ENCODE results near the gene EFHC2.

Gene EFHC2

DNA sequence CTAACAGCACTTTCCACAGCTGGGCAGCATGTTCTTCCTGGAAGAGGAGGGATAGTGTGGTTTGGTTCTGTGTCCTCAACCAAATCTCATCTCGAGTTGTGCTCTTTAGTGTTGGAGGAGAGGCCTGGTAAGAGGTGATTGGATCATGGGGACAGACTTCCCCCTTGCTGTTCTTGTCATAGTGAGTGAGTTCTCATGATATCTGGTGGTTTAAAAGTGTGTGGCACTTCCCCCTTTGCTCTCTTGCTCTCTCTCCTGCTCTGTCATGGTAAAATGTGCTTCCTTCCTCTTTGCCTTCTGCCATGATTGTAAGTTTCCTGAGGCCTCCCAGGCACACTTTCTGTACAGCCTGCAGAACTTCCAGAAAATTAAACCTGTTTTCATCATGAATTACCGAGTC lies 236.6 kb downstream of the EFHC2 start:
- TF ChIP-seq RARB (CRISPR knock-in tag; IDR thresholded peaks at IDR 0.05) (no peak), ZNF8 (CRISPR knock-in tag; IDR thresholded peaks at IDR 0.05) (no peak), ZFP3 (CRISPR knock-in tag; IDR thresholded peaks at IDR 0.05) (no peak), ISL1 (CRISPR knock-in tag; IDR thresholded peaks at IDR 0.05) (no peak), OSR1 (CRISPR knock-in tag; IDR thresholded peaks at IDR 0.05) (no peak), ZNF70 (CRISPR knock-in tag; IDR thresholded peaks at IDR 0.05) (no peak), ESRRG (CRISPR knock-in tag; IDR thresholded peaks at IDR 0.05) (no peak), GLIS3 (CRISPR knock-in tag; IDR thresholded peaks at IDR 0.05) (no peak), ZC3H10 (CRISPR knock-in tag; IDR thresholded peaks at IDR 0.05) (no peak)
- TF ChIP-seq, protein P1, sequence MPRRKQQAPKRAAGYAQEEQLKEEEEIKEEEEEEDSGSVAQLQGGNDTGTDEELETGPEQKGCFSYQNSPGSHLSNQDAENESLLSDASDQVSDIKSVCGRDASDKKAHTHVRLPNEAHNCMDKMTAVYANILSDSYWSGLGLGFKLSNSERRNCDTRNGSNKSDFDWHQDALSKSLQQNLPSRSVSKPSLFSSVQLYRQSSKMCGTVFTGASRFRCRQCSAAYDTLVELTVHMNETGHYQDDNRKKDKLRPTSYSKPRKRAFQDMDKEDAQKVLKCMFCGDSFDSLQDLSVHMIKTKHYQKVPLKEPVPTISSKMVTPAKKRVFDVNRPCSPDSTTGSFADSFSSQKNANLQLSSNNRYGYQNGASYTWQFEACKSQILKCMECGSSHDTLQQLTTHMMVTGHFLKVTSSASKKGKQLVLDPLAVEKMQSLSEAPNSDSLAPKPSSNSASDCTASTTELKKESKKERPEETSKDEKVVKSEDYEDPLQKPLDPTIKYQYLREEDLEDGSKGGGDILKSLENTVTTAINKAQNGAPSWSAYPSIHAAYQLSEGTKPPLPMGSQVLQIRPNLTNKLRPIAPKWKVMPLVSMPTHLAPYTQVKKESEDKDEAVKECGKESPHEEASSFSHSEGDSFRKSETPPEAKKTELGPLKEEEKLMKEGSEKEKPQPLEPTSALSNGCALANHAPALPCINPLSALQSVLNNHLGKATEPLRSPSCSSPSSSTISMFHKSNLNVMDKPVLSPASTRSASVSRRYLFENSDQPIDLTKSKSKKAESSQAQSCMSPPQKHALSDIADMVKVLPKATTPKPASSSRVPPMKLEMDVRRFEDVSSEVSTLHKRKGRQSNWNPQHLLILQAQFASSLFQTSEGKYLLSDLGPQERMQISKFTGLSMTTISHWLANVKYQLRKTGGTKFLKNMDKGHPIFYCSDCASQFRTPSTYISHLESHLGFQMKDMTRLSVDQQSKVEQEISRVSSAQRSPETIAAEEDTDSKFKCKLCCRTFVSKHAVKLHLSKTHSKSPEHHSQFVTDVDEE (CRISPR knock-in tag; IDR thresholded peaks at IDR 0.05), result no peak
- TF ChIP-seq, protein P2, sequence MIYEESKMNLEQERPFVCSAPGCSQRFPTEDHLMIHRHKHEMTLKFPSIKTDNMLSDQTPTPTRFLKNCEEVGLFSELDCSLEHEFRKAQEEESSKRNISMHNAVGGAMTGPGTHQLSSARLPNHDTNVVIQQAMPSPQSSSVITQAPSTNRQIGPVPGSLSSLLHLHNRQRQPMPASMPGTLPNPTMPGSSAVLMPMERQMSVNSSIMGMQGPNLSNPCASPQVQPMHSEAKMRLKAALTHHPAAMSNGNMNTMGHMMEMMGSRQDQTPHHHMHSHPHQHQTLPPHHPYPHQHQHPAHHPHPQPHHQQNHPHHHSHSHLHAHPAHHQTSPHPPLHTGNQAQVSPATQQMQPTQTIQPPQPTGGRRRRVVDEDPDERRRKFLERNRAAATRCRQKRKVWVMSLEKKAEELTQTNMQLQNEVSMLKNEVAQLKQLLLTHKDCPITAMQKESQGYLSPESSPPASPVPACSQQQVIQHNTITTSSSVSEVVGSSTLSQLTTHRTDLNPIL (CRISPR knock-in tag; IDR thresholded peaks at IDR 0.05; ENCODE audit: low read depth), result no peak
- TF ChIP-seq, protein P3, sequence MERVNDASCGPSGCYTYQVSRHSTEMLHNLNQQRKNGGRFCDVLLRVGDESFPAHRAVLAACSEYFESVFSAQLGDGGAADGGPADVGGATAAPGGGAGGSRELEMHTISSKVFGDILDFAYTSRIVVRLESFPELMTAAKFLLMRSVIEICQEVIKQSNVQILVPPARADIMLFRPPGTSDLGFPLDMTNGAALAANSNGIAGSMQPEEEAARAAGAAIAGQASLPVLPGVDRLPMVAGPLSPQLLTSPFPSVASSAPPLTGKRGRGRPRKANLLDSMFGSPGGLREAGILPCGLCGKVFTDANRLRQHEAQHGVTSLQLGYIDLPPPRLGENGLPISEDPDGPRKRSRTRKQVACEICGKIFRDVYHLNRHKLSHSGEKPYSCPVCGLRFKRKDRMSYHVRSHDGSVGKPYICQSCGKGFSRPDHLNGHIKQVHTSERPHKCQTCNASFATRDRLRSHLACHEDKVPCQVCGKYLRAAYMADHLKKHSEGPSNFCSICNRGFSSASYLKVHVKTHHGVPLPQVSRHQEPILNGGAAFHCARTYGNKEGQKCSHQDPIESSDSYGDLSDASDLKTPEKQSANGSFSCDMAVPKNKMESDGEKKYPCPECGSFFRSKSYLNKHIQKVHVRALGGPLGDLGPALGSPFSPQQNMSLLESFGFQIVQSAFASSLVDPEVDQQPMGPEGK (CRISPR knock-in tag; IDR thresholded peaks at IDR 0.05; ENCODE audit: borderline replicate concordance), result no peak
- TF ChIP-seq, protein P4, sequence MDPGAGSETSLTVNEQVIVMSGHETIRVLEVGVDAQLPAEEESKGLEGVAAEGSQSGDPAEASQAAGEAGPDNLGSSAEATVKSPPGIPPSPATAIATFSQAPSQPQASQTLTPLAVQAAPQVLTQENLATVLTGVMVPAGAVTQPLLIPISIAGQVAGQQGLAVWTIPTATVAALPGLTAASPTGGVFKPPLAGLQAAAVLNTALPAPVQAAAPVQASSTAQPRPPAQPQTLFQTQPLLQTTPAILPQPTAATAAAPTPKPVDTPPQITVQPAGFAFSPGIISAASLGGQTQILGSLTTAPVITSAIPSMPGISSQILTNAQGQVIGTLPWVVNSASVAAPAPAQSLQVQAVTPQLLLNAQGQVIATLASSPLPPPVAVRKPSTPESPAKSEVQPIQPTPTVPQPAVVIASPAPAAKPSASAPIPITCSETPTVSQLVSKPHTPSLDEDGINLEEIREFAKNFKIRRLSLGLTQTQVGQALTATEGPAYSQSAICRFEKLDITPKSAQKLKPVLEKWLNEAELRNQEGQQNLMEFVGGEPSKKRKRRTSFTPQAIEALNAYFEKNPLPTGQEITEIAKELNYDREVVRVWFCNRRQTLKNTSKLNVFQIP (CRISPR knock-in tag; IDR thresholded peaks at IDR 0.05; ENCODE audit: borderline replicate concordance, low read depth), result no peak
- no peak for ATAC-seq

DNA sequence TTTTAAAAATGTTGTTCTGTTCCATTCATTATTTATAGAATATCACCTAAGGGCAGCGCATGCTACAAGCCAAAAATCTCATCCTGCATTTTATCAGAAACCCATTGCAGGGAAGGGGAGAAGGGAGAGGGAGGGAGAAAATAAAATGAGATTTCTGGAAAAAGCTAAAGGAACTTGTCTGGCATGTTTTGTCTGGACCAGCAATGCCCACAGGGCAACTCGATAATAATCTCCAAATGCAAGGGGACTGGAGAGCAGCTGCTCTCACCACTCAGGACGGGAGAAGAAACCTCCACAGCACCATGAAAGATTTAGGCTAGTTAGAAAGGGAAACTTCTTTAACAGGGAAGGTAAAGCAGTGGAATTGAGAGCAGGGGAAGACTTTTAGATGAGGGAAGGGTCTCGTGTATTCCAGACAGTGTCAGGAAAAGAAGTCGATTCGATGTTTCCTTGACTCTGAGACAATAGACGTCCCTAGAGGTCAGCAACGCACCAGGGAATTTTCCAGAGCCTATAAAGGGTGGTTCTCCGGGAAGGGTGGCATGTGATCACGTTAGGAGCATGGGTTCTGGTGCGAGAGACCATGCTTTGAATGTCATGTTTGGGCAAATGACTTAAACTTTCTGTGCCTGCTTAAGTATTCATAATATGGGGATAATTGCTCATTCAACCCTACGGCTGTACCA lies 238.1 kb downstream of the EFHC2 start:
- ATAC-seq, result peak; percentile 32; the same call in 1 of the 3 replicates
- TF ChIP-seq TCF4 (CRISPR knock-in tag; IDR thresholded peaks at IDR 0.05; ENCODE audit: borderline replicate concordance), result 0 out of 2 replicates have a peak, but pooled peaks have one; percentile 40
- TF ChIP-seq GLIS3 (CRISPR knock-in tag; IDR thresholded peaks at IDR 0.05), result no peak
- TF ChIP-seq, protein P5, sequence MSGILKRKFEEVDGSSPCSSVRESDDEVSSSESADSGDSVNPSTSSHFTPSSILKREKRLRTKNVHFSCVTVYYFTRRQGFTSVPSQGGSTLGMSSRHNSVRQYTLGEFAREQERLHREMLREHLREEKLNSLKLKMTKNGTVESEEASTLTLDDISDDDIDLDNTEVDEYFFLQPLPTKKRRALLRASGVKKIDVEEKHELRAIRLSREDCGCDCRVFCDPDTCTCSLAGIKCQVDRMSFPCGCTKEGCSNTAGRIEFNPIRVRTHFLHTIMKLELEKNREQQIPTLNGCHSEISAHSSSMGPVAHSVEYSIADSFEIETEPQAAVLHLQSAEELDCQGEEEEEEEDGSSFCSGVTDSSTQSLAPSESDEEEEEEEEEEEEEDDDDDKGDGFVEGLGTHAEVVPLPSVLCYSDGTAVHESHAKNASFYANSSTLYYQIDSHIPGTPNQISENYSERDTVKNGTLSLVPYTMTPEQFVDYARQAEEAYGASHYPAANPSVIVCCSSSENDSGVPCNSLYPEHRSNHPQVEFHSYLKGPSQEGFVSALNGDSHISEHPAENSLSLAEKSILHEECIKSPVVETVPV (CRISPR knock-in tag; IDR thresholded peaks at IDR 0.05), result no peak
- TF ChIP-seq, protein P3 (CRISPR knock-in tag; IDR thresholded peaks at IDR 0.05; ENCODE audit: borderline replicate concordance), result no peak

DNA sequence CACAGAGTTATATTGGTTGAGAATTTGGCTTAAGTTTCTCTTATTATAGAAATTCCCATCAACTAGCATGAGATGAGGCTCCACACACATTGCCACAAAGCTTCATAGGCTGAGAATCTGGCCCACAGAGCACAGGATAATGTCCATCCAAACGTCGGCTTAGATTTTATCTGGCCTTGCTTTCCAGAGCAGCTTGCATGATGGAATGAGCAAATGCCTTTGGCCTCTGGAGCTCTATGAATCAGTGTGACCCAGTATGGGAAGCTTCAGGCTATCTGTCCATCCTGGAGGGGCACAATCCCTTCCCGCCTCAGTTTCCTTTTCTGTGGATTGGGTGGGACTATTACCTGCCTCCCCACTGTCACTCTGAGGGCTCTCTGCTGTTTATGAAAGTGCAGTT lies 238.8 kb downstream of the EFHC2 start:
- ATAC-seq, result no peak; the same call in 2 of the 3 replicates
- no peak for TF ChIP-seq PPARA (CRISPR knock-in tag; IDR thresholded peaks at IDR 0.05; ENCODE audit: borderline replicate concordance)
- TF ChIP-seq TCF4 (CRISPR knock-in tag; IDR thresholded peaks at IDR 0.05; ENCODE audit: borderline replicate concordance), result no peak
- TF ChIP-seq SNAI2 (CRISPR knock-in tag; IDR thresholded peaks at IDR 0.05), result no peak
- no peak for TF ChIP-seq TOX (CRISPR knock-in tag; IDR thresholded peaks at IDR 0.05; ENCODE audit: borderline replicate concordance)
- no peak for TF ChIP-seq ZNF8 (CRISPR knock-in tag; IDR thresholded peaks at IDR 0.05)
- no peak for TF ChIP-seq BACH2 (CRISPR knock-in tag; IDR thresholded peaks at IDR 0.05; ENCODE audit: borderline replicate concordance)
